ENCODE results near the gene VSX2.
A peak's percentile ranks its signal among the peaks of the same experiment; 100 is the strongest.

VSX2 gene

DNA sequence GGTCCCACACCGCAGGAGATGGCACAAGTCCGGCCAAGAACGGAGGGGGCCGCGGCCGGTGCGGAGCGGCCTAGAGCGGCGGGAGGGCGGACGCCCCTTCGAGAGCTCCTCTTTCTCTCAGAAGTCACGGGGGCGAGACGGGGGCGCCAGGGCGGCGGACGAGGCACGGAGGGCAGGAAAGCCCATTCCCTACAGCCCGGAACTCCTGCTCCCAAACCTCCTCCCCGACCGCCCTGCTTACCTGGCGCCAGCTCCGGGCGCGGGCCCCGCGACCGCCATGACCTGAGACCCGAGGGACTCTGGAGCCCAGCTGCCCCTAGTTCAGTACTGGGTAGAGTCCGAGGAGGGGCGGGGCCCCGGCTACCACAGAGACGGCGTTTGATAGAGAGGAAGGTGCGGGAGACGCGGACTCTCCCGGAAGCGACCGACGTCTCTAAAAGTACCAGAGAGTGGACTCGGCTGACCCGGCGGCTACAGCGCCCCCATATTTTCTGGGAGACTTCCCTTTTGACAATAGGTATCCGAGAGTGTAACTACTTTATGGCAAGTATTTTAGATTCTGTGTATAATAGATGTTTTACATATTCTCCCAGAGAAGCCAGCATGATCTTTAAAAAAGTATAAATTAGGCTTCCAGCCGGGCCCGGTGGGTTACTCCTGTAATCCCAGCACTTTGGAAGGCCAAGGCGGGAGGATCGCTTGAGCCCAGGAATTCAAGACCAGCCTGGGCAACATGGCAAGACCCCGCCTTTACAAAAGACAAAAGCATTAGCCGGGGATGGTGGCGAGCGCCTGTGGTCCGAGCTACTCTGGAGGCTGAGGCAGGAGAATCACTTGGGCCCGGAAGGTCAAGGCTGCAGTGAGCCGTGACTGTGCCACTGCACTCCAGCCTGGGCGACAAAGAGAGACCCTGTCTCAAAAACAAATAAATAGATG, 63.7 kb downstream of the VSX2 start, which contains the start of gene ABCD4:
TSS of gene ABCD4 (minus strand) at position 301 of the 936 bp plus-strand sequence. CDS start at position 279, 22 bp downstream.
- DNase-seq = peak; percentile 88

DNA sequence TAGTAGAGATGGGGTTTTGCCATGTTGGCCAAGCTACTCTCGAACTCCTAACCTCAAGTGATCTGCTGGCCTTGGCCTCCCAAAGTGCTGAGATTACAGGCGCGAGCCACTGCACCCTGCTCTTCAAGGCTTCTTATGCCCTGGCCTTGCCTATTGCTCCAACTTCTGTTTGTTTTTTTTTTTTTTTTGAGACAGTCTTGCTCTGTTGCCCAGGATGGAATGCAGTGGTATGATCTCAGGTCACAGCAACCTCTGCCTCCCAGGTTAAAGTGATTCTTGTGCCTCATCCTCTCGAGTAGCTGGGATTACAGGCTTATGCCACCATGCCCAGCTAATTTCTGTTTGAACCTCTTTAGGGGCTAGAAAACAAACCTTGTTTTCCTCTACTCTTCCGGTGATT, 69.4 kb downstream of the VSX2 start:
- no peak for DNase-seq

DNA sequence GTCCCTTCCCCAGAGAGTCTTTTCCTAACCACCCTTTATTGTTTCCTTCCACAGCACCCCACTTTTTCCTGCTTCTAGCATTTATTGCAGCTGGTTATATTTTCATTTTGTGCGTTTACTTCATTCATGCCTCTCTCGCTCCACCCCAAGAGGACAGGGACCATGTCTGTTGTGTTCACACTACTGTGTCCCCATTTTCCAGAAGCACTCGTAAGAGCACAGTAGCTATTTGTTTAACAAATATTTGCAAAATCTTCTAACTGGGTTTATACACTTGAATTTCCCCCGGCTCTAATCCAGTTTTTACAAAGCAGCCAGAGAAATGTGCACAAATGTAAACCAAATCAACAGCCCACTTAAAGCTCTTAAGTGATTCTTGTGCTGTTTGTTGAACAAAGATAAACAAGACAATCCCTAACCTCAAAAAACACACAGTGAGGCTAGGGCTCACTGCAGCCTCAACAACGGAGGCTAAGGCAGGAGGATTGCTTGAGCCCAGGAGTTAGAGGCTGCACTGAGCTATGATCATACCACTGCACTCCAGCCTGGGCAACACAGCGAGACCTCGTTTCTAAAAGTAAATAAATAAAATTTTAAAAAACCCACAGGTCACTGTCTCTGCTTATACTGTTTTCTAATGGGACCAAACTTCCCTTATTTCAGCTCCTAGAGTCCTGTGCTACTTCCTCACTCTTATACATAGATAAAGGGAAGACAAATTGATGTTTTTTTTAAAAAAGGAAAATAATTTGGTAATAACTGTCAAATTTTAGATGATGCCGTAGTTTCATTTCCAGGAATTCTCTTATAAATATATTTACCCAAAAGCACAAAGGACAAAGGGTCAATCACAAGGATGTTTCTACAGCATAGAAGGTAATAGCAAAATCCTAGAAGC, 70.1 kb downstream of the VSX2 start:
- no peak for DNase-seq

DNA sequence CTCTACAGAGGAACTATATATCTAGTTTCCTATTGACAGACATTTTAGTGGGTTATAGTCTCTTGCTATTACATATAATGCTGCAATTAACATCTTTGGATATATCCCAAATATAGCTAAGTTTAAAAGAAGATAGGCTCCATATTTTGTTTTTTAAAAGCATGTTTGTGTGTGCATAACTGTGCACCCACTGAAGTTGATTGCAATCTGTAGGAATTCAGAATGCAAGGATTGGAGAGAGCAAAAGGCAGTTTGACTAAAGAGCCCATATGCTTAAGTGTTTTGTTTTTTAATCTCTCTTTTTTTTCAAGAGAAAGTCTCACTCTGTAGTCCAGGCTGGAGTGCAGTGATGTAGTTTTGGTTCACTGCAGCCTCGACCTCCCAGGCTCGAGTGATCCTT, 72.9 kb downstream of the VSX2 start:
- DNase-seq = no peak

Data from NCI-H146 (cell line).